Measurements from ENCODE around the gene ZBTB4.

The ZBTB4 gene

GRCh38 chr17:7464081-7464480, 15.3 kb downstream of the ZBTB4 start:
- TF ChIP-seq EZH2 (IDR thresholded peaks at IDR 0.05; ENCODE audit: borderline replicate concordance, low read length) (no peak), CTCF (IDR thresholded peaks at IDR 0.05; ENCODE audit: low read length) (no peak)
- Histone ChIP-seq H3K27me3 (ENCODE audit: insufficient read depth, low read length) (no peaks in the 10 kb centered on the region), H3K27ac (ENCODE audit: low read depth, low read length, poor library complexity, severe bottlenecking) (no peak overlapping the region), H3F3A (ENCODE audit: insufficient read depth, low read length) (no peaks in the 10 kb centered on the region), H3K9me2 (ENCODE audit: low read depth, low read length) (no peaks in the 10 kb centered on the region), H3K4me3 (ENCODE audit: low read depth, low read length, poor library complexity, severe bottlenecking) (no peak overlapping the region), H3K4me2 (ENCODE audit: low read length) (no peak overlapping the region), H3K9ac (ENCODE audit: low read length) (no peak overlapping the region), H2AFZ (ENCODE audit: low read length) (no peak overlapping the region), H3K79me2 (ENCODE audit: insufficient read depth, low read length) (no peaks in the 10 kb centered on the region), H3K36me3 (ENCODE audit: insufficient read depth, low read length) (peaks cover 37% of the 10 kb centered on the region), H4K20me1 (ENCODE audit: insufficient read depth, low read length) (no peaks in the 10 kb centered on the region), H3K9me3 (ENCODE audit: low read length) (no peaks in the 10 kb centered on the region), H3K4me1 (ENCODE audit: insufficient read depth, low read length, severe bottlenecking) (peaks cover 20% of the 10 kb centered on the region)

- H3K9me2 ChIP-seq (ENCODE audit: low read depth, low read length) = no peaks in the 10 kb centered on the region
- H3K27ac ChIP-seq (ENCODE audit: low read depth, low read length, poor library complexity, severe bottlenecking) = no peak overlapping the region
- TF ChIP-seq EZH2 (IDR thresholded peaks at IDR 0.05; ENCODE audit: borderline replicate concordance, low read length) (no peak), CTCF (IDR thresholded peaks at IDR 0.05; ENCODE audit: low read length) (no peak)
- H3K4me3 ChIP-seq (ENCODE audit: low read depth, low read length, poor library complexity, severe bottlenecking) = no peak overlapping the region
- no peaks in the 10 kb centered on the region for H3K79me2 ChIP-seq (ENCODE audit: insufficient read depth, low read length)
- peaks cover 37% of the 10 kb centered on the region for H3K36me3 ChIP-seq (ENCODE audit: insufficient read depth, low read length)
- no peaks in the 10 kb centered on the region for H3F3A ChIP-seq (ENCODE audit: insufficient read depth, low read length)
- H3K4me1 ChIP-seq (ENCODE audit: insufficient read depth, low read length, severe bottlenecking) = peaks cover 20% of the 10 kb centered on the region
- no peaks in the 10 kb centered on the region for H4K20me1 ChIP-seq (ENCODE audit: insufficient read depth, low read length)
- H3K9me3 ChIP-seq (ENCODE audit: low read length) = no peaks in the 10 kb centered on the region
- H3K9ac ChIP-seq (ENCODE audit: low read length) = no peak overlapping the region
- H2AFZ ChIP-seq (ENCODE audit: low read length) = no peak overlapping the region
- no peaks in the 10 kb centered on the region for H3K27me3 ChIP-seq (ENCODE audit: insufficient read depth, low read length)
- no peak overlapping the region for H3K4me2 ChIP-seq (ENCODE audit: low read length)
Observed at GRCh38 chr17:7463372-7463846, 16.0 kb downstream of the ZBTB4 start.

DNA sequence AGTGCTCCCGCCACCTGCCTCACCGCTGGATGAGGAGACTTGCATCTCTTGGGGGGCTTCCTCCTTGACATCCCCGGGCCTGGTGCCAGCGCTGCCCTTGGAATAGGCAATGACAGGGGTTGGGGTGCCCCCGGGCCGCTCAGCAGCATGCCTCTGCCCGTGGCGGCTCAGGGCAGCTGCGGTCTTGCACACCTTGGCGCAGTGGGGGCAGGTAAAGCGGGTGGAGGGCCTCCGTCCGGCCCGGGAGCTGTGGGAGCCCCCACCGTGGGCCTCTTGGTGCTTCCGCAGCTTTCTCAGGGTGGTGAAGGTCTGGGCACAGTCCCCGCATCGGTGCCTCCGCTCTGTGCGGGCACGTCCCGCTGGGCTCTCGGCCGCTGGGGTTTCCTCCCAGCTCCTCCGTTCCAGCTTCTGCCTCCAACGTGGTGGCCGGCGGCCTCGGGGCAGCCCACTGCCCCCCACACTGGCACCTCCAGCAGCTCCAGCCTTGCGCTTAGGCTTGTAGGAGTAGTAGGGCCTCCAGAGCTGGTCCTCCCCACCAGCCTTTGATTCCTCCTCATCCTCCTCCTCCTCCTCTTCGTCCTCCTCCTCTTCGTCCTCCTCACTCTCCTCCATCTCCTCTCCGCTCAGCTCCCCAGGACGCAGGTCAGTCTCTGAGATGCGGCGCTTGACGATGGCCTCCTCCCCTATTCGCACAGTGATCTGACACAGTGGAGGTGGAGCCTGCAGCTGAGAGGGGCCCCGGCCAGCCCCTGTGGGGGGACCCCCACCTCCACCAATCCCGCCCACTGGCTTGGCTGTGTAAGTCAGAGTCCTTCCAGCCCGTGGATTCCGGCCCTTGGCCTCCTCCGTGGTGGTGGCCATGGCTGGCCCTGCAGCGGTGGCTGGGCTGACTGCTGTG, 16.7 kb downstream of the ZBTB4 start:
- Histone ChIP-seq H3K4me3 (ENCODE audit: low read depth, low read length, poor library complexity, severe bottlenecking) (no peak overlapping the region), H3K4me2 (ENCODE audit: low read length) (no peak overlapping the region), H3K4me1 (ENCODE audit: insufficient read depth, low read length, severe bottlenecking) (peaks cover 14% of the 10 kb centered on the region), H3K9me2 (ENCODE audit: low read depth, low read length) (no peaks in the 10 kb centered on the region), H3K36me3 (ENCODE audit: insufficient read depth, low read length) (peaks cover 37% of the 10 kb centered on the region), H4K20me1 (ENCODE audit: insufficient read depth, low read length) (no peaks in the 10 kb centered on the region), H3K27ac (ENCODE audit: low read depth, low read length, poor library complexity, severe bottlenecking) (no peak overlapping the region), H3K27me3 (ENCODE audit: insufficient read depth, low read length) (no peaks in the 10 kb centered on the region), H3K9ac (ENCODE audit: low read length) (no peak overlapping the region), H3F3A (ENCODE audit: insufficient read depth, low read length) (no peaks in the 10 kb centered on the region), H2AFZ (ENCODE audit: low read length) (no peak overlapping the region), H3K9me3 (ENCODE audit: low read length) (no peaks in the 10 kb centered on the region), H3K79me2 (ENCODE audit: insufficient read depth, low read length) (no peaks in the 10 kb centered on the region)
- TF ChIP-seq EZH2 (IDR thresholded peaks at IDR 0.05; ENCODE audit: borderline replicate concordance, low read length) = no peak
- no peak for TF ChIP-seq CTCF (IDR thresholded peaks at IDR 0.05; ENCODE audit: low read length)
